HG03558 (cell line): ENCODE results near the gene TRIM37.
"Not testable (repeated sequence)": the region's sequence is repeated elsewhere in the genome, so short reads cannot be mapped to it uniquely, and the experiment has no call there.

Experiments used
- ATAC-seq: cut with Tn5 transposase; IDR thresholded peaks from one replicate; pipeline ENCODE4 v1.9.1; 2021; ENCODE audit warnings: moderate number of reproducible peaks; ENCODE audit not compliant: unreplicated experiment; ENCODE audit errors: extremely low read depth

Gene TRIM37

DNA sequence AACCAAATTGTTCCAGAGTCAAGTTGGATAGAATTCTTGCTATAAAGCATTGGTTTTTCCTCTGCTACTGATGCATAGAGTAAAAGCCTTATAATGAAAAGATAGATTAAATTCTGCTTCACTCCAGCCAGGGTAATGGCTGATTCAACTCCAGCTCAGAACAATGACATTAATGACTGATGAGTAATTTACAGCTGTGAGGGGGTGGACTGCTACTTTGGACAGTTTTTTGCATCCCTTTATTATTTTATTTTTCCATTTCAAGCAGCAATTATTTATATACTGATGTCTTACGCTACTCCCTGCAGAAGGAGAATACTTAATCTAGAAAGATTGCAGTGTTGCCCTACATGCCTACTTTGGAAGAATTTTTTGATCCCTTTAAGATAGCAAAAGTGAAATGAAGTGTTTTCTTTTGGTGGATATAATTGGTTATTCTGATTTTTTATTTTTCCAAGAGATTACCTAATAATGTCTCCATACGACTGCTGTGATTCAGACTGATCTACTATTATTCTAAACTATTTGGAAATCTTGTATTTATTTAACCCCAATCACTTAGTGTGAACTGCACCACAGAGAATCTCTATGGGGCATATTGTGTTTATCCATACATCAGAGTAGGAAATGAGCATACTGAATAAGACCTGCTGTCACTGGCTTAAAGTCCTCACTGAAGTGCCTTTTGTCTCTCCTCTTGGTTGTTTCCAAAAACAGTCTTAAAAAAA, 149.5 kb downstream of the TRIM37 start:
- no peak for ATAC-seq

DNA sequence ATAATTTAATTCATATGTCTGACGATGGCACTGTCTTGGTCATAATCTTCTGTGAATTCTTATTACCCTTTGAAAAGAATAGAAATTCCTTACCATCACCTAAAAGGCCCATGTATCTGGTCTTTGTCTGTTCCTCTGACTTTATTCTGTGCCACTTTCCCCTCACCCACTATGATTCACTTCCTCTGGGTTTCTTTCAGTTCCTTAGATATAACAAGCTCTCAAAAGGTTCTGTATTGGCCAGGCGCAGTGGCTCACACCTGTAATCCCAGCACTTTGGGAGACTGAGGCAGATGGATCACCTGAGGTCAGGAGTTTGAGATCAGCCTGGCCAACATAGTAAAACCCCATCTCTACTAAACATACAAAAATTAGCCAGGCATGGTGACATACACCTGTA, 152.3 kb downstream of the TRIM37 start:
- ATAC-seq, result not testable (repeated sequence)

DNA sequence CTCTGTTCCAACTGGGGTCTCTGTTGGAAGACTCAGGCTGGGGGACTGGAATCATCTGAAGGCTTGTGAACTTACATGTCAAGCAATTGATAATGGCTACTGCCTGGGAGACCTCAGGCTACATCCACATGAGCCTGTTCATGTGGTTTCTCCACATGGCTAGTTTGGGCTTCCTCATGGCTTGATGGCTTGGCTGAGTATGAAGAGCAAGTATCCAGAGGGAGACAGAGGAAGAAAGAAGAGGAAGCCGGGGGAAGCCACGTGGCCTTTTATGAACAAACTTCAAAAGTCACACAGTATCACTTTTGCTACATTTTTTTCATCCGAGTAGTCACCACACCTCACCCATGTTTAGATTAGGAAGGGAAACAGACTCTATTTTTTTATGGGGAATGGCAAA, 158.9 kb downstream of the TRIM37 start:
- no peak for ATAC-seq

DNA sequence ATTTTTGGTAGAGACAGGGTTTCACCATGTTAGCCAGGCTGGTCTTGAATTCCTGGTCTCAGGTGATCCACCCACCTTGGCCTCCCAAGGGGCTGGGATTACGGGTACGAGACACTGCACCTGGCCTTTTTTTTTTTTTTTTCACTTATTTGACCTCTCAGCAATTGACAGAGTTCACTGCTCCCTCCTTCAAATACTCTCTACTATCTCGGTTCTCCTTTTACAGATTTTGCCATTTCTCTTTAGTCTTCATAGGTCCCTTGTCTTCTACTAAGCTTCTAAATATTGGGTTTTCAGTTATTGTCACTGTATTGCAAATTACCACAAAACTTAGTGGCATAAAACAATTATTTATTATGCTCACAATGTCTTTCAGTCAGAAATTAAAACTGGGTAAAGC, 159.3 kb downstream of the TRIM37 start:
- ATAC-seq, result no peak

DNA sequence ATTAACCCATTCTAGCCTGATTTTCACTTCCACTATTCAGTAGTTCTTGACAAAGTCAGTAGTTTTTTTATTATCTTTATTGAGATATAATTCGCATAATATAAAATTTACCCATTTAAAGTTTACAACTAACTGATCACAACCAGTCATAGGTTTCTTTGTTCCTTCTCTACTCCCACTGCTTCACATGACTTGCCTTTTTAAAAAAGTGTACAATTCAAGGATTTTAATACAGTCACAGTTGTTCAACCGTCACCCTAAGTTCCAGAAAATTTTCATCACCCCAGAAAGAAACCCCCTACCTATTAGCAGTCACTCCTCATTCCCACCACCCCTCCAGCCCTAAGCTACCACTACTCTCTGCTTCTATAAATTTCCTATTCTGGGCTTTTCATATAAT, 162.5 kb downstream of the TRIM37 start:
- ATAC-seq, result no peak

DNA sequence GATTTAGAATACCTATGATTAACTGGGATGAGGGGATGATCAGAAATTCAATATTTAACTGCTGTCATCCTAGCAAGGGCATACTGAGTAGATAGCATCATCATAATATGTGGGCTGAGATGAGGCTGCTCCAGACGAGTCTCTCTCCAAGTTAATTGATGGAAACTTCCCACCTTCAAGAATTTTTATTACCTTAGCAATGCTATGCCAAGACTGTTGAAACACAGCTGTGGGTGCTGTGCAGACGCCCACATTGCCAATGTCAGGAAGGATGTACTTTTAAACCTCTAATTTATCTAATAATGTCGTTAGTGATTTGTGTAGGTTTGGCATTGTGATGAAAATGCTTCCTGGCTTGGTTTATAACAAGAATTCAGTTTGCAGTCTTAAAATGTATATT, 170.4 kb downstream of the TRIM37 start:
- no peak for ATAC-seq

DNA sequence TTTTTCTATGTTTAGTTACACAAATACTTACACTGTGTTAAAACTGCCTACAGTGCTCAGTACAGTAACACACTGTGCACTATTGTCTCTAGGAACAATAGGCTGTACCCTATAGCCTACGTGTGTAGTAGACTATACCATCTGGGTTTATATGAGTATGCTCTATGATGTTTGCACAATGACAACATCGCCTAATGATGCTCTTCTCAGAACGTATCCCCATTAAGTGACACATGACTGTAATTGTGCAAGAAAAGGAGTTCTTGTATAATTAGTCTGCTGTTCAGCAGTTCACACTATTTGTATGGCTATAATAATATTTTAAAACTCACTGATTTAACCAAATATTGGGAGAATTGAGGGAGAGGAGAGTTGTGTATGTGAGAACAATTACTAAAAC, 173.7 kb downstream of the TRIM37 start:
- no peak for ATAC-seq
